SIG-M5 treated with dmso at 0.1 percent for 504 hours (cell line): Measurements from ENCODE around the gene RPTOR.
"Not testable (repeated sequence)": the region's sequence is repeated elsewhere in the genome, so short reads cannot be mapped to it uniquely, and the experiment has no call there.

Experiments used
- DNase-seq: peaks from one replicate; lab custom pipeline; 2025; ENCODE audit not compliant: unreplicated experiment; lab: John Stamatoyannopoulos, UW

Gene RPTOR

GRCh38 chr17:80811181-80812105 lies 266.8 kb downstream of the RPTOR start:
- DNase-seq, result no peak

GRCh38 chr17:80812362-80813088 lies 267.9 kb downstream of the RPTOR start:
- no peak for DNase-seq

- DNase-seq, result no peak
Observed at GRCh38 chr17:80813318-80813717, 268.7 kb downstream of the RPTOR start.

GRCh38 chr17:80814491-80814890 lies 269.9 kb downstream of the RPTOR start:
- no peak for DNase-seq

- DNase-seq, result no peak
Observed at GRCh38 chr17:80815151-80815681, 270.6 kb downstream of the RPTOR start.

GRCh38 chr17:80815718-80816117 lies 271.1 kb downstream of the RPTOR start:
- DNase-seq, result not testable (repeated sequence)

- no peak for DNase-seq
Observed at GRCh38 chr17:80816241-80817103, 271.8 kb downstream of the RPTOR start.

GRCh38 chr17:80817321-80817845 lies 272.7 kb downstream of the RPTOR start:
- DNase-seq, result no peak

- DNase-seq, result no peak
Observed at GRCh38 chr17:80817861-80818260, 273.2 kb downstream of the RPTOR start.

GRCh38 chr17:80818871-80819270 lies 274.2 kb downstream of the RPTOR start:
- no peak for DNase-seq

GRCh38 chr17:80819422-80820164 lies 275.0 kb downstream of the RPTOR start:
- DNase-seq, result peak; percentile 4

GRCh38 chr17:80820331-80820730 lies 275.7 kb downstream of the RPTOR start:
- DNase-seq, result no peak

- DNase-seq, result no peak
Observed at GRCh38 chr17:80821546-80821945, 276.9 kb downstream of the RPTOR start.

- no peak for DNase-seq
Observed at GRCh38 chr17:80822021-80822699, 277.5 kb downstream of the RPTOR start.

- DNase-seq, result peak; percentile 18
Observed at GRCh38 chr17:80822700-80823410, 278.2 kb downstream of the RPTOR start.

GRCh38 chr17:80824549-80825470 lies 280.2 kb downstream of the RPTOR start:
- no peak for DNase-seq

GRCh38 chr17:80825471-80826345 lies 281.1 kb downstream of the RPTOR start:
- no peak for DNase-seq
